ENCODE data around the gene YRDC. TPM values are rescaled to one million over a fixed set of nuclear protein-coding genes. Genes with fewer than 3 reads are reported as not detected.

YRDC gene
- total RNA-seq (ENCODE audit: low replicate concordance): 12.7 and 19.2 TPM in 2 replicates
- long read RNA-seq, partial matches to known transcripts: 1 of 5 reads
- long read RNA-seq, other reads (novel, unspliced or antisense): 3 of 5 reads

- Mint-ChIP-seq H3K27me3 (no peaks in the 10 kb centered on the region), H3K27ac (peak within 1 kb of the TSS; percentile 94), H3K36me3 (peaks cover 11% of the 10 kb centered on the region), H3K4me3 (peak within 1 kb of the TSS; percentile 93), H3K4me1 (ENCODE audit: unreplicated experiment) (peaks cover 15% of the 10 kb centered on the region), H3K9me3 (no peaks in the 10 kb centered on the region)
- no peak for TF ChIP-seq CTCF (conservative IDR thresholded peaks at IDR 0.05)
- peak; percentile 94 for DNase-seq (ENCODE audit: extremely low spot score, unreplicated experiment)
Measured at GRCh38 chr1:37807555-37808368, at the start of gene YRDC, which contains the start of gene C1orf122. YRDC (minus strand) TSS chr1:37808208; CDS start chr1:37808180, 28 bp downstream. C1orf122 (plus strand) TSS chr1:37807790; CDS start chr1:37808405, 615 bp downstream.

GRCh38 chr1:37854406-37854805, 46.4 kb upstream of the YRDC start:
- DNase-seq (ENCODE audit: extremely low spot score, unreplicated experiment): no peak
- TF ChIP-seq CTCF (conservative IDR thresholded peaks at IDR 0.05): no peak
- no peaks in the 10 kb centered on the region for H3K27me3 Mint-ChIP-seq
- H3K27ac Mint-ChIP-seq: no peak overlapping the region
- peaks cover 18% of the 10 kb centered on the region for H3K4me1 Mint-ChIP-seq (ENCODE audit: unreplicated experiment)
- peaks cover 15% of the 10 kb centered on the region for H3K36me3 Mint-ChIP-seq
- no peak overlapping the region for H3K4me3 Mint-ChIP-seq
- no peaks in the 10 kb centered on the region for H3K9me3 Mint-ChIP-seq

- Mint-ChIP-seq H3K4me3 (no peak overlapping the region), H3K27me3 (no peaks in the 10 kb centered on the region), H3K9me3 (no peaks in the 10 kb centered on the region), H3K27ac (no peak overlapping the region), H3K36me3 (peaks cover 15% of the 10 kb centered on the region), H3K4me1 (ENCODE audit: unreplicated experiment) (peaks cover 12% of the 10 kb centered on the region)
- DNase-seq (ENCODE audit: extremely low spot score, unreplicated experiment): no peak
- TF ChIP-seq CTCF (conservative IDR thresholded peaks at IDR 0.05): no peak
Measured at GRCh38 chr1:37853157-37853556, 45.1 kb upstream of the YRDC start.

- Mint-ChIP-seq H3K9me3 (no peaks in the 10 kb centered on the region), H3K27me3 (no peaks in the 10 kb centered on the region), H3K4me1 (ENCODE audit: unreplicated experiment) (peaks cover 9% of the 10 kb centered on the region), H3K4me3 (no peak overlapping the region), H3K27ac (no peak overlapping the region), H3K36me3 (peaks cover 9% of the 10 kb centered on the region)
- no peak for TF ChIP-seq CTCF (conservative IDR thresholded peaks at IDR 0.05)
- no peak for DNase-seq (ENCODE audit: extremely low spot score, unreplicated experiment)
Measured at GRCh38 chr1:37851782-37852210, 43.8 kb upstream of the YRDC start.

- Mint-ChIP-seq H3K27ac (no peak overlapping the region), H3K4me1 (ENCODE audit: unreplicated experiment) (peaks cover 9% of the 10 kb centered on the region), H3K9me3 (no peaks in the 10 kb centered on the region), H3K36me3 (peaks cover 9% of the 10 kb centered on the region), H3K4me3 (no peak overlapping the region), H3K27me3 (no peaks in the 10 kb centered on the region)
- TF ChIP-seq CTCF (conservative IDR thresholded peaks at IDR 0.05): no peak
- DNase-seq (ENCODE audit: extremely low spot score, unreplicated experiment): no peak
Measured at GRCh38 chr1:37851262-37851661, 43.3 kb upstream of the YRDC start.
